Hepatocyte (in vitro differentiated cells): ENCODE results near the gene SP3. TPM values are rescaled to one million over a fixed set of nuclear protein-coding genes. Genes with fewer than 3 reads are reported as not detected.
A peak's percentile ranks its signal among the peaks of the same experiment; 100 is the strongest.

Source experiments
- DNase-seq: peaks from one replicate; pipeline ENCODE4 v3.0.0-alpha.2; 2016; ENCODE audit warnings: low spot score
- H2AFZ ChIP-seq: fragments of 200-600 bp; sonication (generic); 2 replicates; pipeline ENCODE4 v1.6.0; 2016; ENCODE audit warnings: antibody characterized with exemption, mild to moderate bottlenecking
- H3K27ac ChIP-seq: fragments of 200-600 bp; sonication (generic); 2 replicates; pipeline ENCODE4 v1.5.1; 2016; ENCODE audit warnings: mild to moderate bottlenecking
- H3K27me3 ChIP-seq: fragments of 200-600 bp; sonication (generic); 2 replicates; pipeline ENCODE4 v1.6.1; 2016
- H3K36me3 ChIP-seq: fragments of 200-600 bp; sonication (generic); replicated peaks from 2 replicates; pipeline ENCODE4 v1.5.1; 2016; ENCODE audit warnings: low read depth; ENCODE audit not compliant: insufficient read depth
- H3K4me1 ChIP-seq: fragments of 200-600 bp; sonication (generic); 2 replicates; pipeline ENCODE4 v1.5.1; 2016; ENCODE audit warnings: mild to moderate bottlenecking, moderate library complexity; ENCODE audit not compliant: insufficient read depth
- H3K4me2 ChIP-seq: fragments of 200-600 bp; sonication (generic); 2 replicates; pipeline ENCODE4 v1.6.0; 2016
- H3K4me3 ChIP-seq: fragments of 200-600 bp; sonication (generic); 2 replicates; pipeline ENCODE4 v1.5.1; 2016; ENCODE audit warnings: mild to moderate bottlenecking
- H3K79me2 ChIP-seq: fragments of 200-600 bp; sonication (generic); 2 replicates; pipeline ENCODE4 v1.6.0; 2017; ENCODE audit warnings: mild to moderate bottlenecking
- H3K9me2 ChIP-seq: fragments of 200-600 bp; sonication (generic); replicated peaks from 2 replicates; pipeline ENCODE4 v1.6.0; 2017; ENCODE audit warnings: mild to moderate bottlenecking; ENCODE audit not compliant: insufficient read depth
- H3K9me3 ChIP-seq: fragments of 200-600 bp; sonication (generic); 2 replicates; pipeline ENCODE4 v1.5.1; 2016; ENCODE audit warnings: low read depth, mild to moderate bottlenecking
- H4K20me1 ChIP-seq: fragments of 200-600 bp; sonication (generic); 2 replicates; pipeline ENCODE4 v1.6.0; 2016; ENCODE audit warnings: mild to moderate bottlenecking; ENCODE audit not compliant: insufficient read depth, poor library complexity, severe bottlenecking
- EZH2 ChIP-seq: fragments of 200-600 bp; sonication (generic); IDR thresholded peaks from 2 replicates; pipeline ENCODE4 v1.6.1; 2016; ENCODE audit warnings: antibody characterized with exemption, mild to moderate bottlenecking, borderline replicate concordance
- EZH2phosphoT487 ChIP-seq: fragments of 200-600 bp; sonication (generic); IDR thresholded peaks from one replicate; pipeline ENCODE4 v1.6.1; 2018; ENCODE audit warnings: antibody characterized with exemption, mild to moderate bottlenecking, low read depth, moderate library complexity; ENCODE audit not compliant: unreplicated experiment, severe bottlenecking
- WGBS: methylation state at CpG from one replicate; pipeline ENCODE4 v1.1.6; 2016; ENCODE audit warnings: low lambda C conversion rate; ENCODE audit errors: missing lambda C conversion rate; 5-methylcytosine and 5-hydroxymethylcytosine counted together
- polyA plus RNA-seq: library from polyadenylated mRNA; unstranded; fragments of >200 nt; fragmentation: Nextera tagmentation; extraction: Ambion mirVana; gene quantifications from 2 replicates; pipeline ENCODE4 v1.2.1, GENCODE V29; 2016
- total RNA-seq: library from RNA; depleted of rRNA; stranded (reverse); fragments of >200 nt; gene quantifications from 2 replicates; pipeline ENCODE4 v1.2.3, GENCODE V29; 2014
- TF ChIP-seq, protein P1 (sequence below): fragments of 200-600 bp; sonication (generic); IDR thresholded peaks from 2 replicates; pipeline ENCODE4 v1.5.1; 2016; ENCODE audit warnings: antibody characterized with exemption, mild to moderate bottlenecking; ENCODE audit not compliant: poor library complexity

Gene SP3
- total and polyA plus RNA-seq, 2 experiments from 2014 or later: 37.2 to 133 TPM

DNA sequence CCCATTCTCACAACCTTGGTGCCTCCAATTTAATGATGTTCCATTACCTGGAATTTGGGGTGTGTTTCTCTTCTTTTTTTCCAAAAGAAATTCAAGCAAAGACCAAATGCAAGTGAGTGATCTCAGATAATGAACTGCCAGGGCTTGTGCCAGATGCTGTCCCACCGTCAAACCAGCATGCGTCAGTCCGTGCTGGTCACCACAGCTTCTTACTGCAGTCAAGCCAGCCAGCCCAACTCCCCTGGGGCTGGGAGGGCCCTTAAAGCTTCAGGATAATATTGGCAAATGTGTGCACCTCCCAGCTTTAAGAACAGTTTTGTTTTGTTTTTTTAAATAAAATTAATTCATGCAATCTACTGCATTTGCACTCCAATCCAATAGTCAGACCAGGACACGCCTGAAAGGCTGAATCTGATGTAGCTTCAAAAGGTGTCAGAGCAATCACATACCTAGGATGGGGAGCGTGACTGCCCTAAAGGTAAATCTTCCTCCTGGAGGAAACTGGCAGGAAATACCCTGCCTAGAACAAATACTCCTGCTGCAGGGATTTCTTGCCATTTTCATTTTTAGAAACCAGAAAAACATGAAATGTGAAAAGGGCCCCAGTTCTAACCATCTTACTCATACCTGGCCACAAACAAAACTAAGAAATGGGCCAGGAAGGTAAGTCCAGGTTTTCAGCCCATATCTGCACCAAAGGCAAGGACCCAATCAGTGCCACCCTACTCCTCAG, 26.8 kb upstream of the SP3 start:
- Histone ChIP-seq H3K27me3 (no peaks in the 10 kb centered on the region), H3K79me2 (no peaks in the 10 kb centered on the region), H3K27ac (no peak overlapping the region), H3K4me2 (peak overlapping the region; percentile 55), H3K9me3 (no peaks in the 10 kb centered on the region), H3K4me1 (peaks cover 30% of the 10 kb centered on the region), H3K36me3 (no peaks in the 10 kb centered on the region), H4K20me1 (no peaks in the 10 kb centered on the region), H3K9me2 (no peaks in the 10 kb centered on the region), H2AFZ (no peak overlapping the region), H3K4me3 (no peak overlapping the region)
- no peak for DNase-seq
- no peak for TF ChIP-seq EZH2phosphoT487
- TF ChIP-seq, protein P1, sequence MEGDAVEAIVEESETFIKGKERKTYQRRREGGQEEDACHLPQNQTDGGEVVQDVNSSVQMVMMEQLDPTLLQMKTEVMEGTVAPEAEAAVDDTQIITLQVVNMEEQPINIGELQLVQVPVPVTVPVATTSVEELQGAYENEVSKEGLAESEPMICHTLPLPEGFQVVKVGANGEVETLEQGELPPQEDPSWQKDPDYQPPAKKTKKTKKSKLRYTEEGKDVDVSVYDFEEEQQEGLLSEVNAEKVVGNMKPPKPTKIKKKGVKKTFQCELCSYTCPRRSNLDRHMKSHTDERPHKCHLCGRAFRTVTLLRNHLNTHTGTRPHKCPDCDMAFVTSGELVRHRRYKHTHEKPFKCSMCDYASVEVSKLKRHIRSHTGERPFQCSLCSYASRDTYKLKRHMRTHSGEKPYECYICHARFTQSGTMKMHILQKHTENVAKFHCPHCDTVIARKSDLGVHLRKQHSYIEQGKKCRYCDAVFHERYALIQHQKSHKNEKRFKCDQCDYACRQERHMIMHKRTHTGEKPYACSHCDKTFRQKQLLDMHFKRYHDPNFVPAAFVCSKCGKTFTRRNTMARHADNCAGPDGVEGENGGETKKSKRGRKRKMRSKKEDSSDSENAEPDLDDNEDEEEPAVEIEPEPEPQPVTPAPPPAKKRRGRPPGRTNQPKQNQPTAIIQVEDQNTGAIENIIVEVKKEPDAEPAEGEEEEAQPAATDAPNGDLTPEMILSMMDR: no peak
- TF ChIP-seq EZH2: no peak
- 77% methylated on average over 5 of the region's 5 CpGs for WGBS

DNA sequence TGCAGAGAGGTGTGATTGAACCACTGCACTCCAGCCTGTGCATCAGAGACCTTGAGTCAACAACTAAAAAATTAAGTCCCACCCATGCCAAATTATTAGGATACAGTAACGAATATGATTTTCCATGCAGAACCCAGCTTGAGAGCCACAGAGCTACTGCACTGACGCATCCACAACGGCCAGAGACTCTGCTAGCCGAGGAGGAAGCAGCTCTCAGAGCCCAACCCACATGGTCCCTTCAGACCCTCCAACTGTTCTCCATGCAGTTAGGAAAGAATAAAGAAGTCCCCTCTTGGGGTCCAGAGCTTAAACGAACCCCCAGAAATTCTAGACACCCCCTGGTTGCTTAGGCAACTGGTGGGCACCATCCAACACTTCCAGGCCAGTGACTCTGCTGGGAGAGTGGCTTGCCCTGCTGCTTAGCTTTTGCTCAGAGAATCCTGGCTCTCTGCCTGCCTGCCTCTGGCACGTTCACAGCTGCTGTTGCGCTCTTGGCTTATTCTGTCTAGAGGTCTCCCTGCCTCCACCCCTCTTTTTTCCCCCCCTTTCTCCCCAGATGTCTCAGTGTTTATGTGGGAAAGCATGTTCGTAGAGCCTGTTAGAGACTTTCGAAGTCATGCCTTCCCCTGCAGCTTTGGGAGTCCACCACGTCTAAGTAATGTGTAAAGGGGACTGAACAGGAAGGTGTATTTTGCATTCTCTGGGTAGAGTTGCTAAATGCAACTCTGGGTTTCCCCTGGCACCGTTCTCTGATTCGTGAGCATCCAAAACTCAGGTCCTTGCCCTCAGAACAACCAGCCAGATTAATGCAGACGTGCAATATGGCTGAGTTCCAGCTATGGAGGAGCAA, 26.0 kb upstream of the SP3 start:
- H3K4me1 ChIP-seq: peaks cover 30% of the 10 kb centered on the region
- no peaks in the 10 kb centered on the region for H3K27me3 ChIP-seq
- WGBS: 71% methylated on average over 13 of the region's 13 CpGs
- DNase-seq: peak; percentile 67
- TF ChIP-seq EZH2phosphoT487 (no peak), EZH2 (no peak)
- TF ChIP-seq, protein P1: no peak
- H2AFZ ChIP-seq: no peak overlapping the region
- no peaks in the 10 kb centered on the region for H3K36me3 ChIP-seq
- H3K9me2 ChIP-seq: no peaks in the 10 kb centered on the region
- H3K4me3 ChIP-seq: no peak overlapping the region
- no peaks in the 10 kb centered on the region for H3K9me3 ChIP-seq
- H3K4me2 ChIP-seq: peak overlapping the region; percentile 55
- H3K27ac ChIP-seq: peak overlapping the region; percentile 31
- H3K79me2 ChIP-seq: no peaks in the 10 kb centered on the region
- no peaks in the 10 kb centered on the region for H4K20me1 ChIP-seq

DNA sequence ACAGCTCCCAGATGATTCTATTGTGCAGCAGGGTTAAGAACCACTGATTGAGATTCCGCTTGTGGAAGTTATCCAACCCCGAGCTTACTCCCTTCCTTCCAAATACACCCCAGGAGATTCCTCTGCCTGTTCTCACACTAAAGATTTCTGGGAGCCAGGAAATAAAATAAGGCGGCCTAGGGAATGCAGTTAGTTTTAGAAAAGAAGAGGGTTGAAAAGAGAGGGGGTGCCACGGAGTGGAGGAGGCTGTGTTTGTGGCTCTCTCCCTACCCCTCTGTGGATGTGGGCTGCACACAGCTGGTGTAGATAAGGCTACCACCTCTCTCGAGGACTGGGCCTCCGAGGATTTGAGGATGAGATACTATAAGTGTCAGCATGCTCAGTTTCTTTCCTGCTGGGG, 25.1 kb upstream of the SP3 start:
- TF ChIP-seq, protein P1: no peak
- TF ChIP-seq EZH2phosphoT487 (no peak), EZH2 (no peak)
- Histone ChIP-seq H3K4me2 (no peak overlapping the region), H3K9me3 (no peaks in the 10 kb centered on the region), H3K27me3 (no peaks in the 10 kb centered on the region), H3K27ac (no peak overlapping the region), H3K9me2 (no peaks in the 10 kb centered on the region), H3K4me1 (peaks cover 38% of the 10 kb centered on the region), H3K4me3 (no peak overlapping the region), H4K20me1 (no peaks in the 10 kb centered on the region), H3K36me3 (no peaks in the 10 kb centered on the region), H3K79me2 (no peaks in the 10 kb centered on the region), H2AFZ (no peak overlapping the region)
- no peak for DNase-seq
- 80% methylated on average over 6 of the region's 6 CpGs for WGBS
